ENCODE measurements around the gene ADNP2. TPM values are rescaled to one million over a fixed set of nuclear protein-coding genes. Genes with fewer than 3 reads are reported as not detected.
A peak's percentile ranks its signal among the peaks of the same experiment; 100 is the strongest.

Gene ADNP2
- total RNA-seq, 2 experiments from 2014 or later: 23.2 to 27.1 TPM

GRCh38 chr18:80112624-80113248 is 3.7 kb downstream of the ADNP2 start:
- ATAC-seq: no peak
- H3K9me3 Mint-ChIP-seq (ENCODE audit: low read depth): no peaks in the 10 kb centered on the region
- peaks cover 23% of the 10 kb centered on the region for H3K36me3 Mint-ChIP-seq
- no peak for DNase-seq
- no peak overlapping the region for H3K4me3 Mint-ChIP-seq
- H3K27ac Mint-ChIP-seq: no peak overlapping the region
- H3K27me3 Mint-ChIP-seq: no peaks in the 10 kb centered on the region
- CTCF ChIA-PET: interaction anchor here (1.0 to 1.8 kb wide), 5 partner anchors 16 to 149 kb away, joined by 3 to 5 read pairs (median 4); no protein-coding TSS in a partner anchor
- peaks cover 35% of the 10 kb centered on the region for H3K4me1 Mint-ChIP-seq

- CTCF ChIA-PET: no interaction called here
- H3K9me3 Mint-ChIP-seq (ENCODE audit: low read depth): no peaks in the 10 kb centered on the region
- no peak overlapping the region for H3K27ac Mint-ChIP-seq
- H3K27me3 Mint-ChIP-seq: no peaks in the 10 kb centered on the region
- peaks cover 31% of the 10 kb centered on the region for H3K4me1 Mint-ChIP-seq
- DNase-seq (no peak), ATAC-seq (no peak)
- peaks cover 40% of the 10 kb centered on the region for H3K36me3 Mint-ChIP-seq
- H3K4me3 Mint-ChIP-seq: no peak overlapping the region
Observed at GRCh38 chr18:80115035-80115434, 6.0 kb downstream of the ADNP2 start.

- H3K9me3 Mint-ChIP-seq (ENCODE audit: low read depth): no peaks in the 10 kb centered on the region
- H3K27ac Mint-ChIP-seq: no peak overlapping the region
- H3K4me1 Mint-ChIP-seq: peaks cover 8% of the 10 kb centered on the region
- H3K27me3 Mint-ChIP-seq: no peaks in the 10 kb centered on the region
- H3K4me3 Mint-ChIP-seq: no peak overlapping the region
- H3K36me3 Mint-ChIP-seq: peaks cover 50% of the 10 kb centered on the region
- CTCF ChIA-PET: no interaction called here
- ATAC-seq (no peak), DNase-seq (no peak)
Observed at GRCh38 chr18:80119111-80119510, 10.0 kb downstream of the ADNP2 start.

GRCh38 chr18:80120932-80121331 is 11.9 kb downstream of the ADNP2 start:
- H3K9me3 Mint-ChIP-seq (ENCODE audit: low read depth): no peaks in the 10 kb centered on the region

GRCh38 chr18:80124131-80124530 is 15.1 kb downstream of the ADNP2 start:
- no peak for DNase-seq
- Mint-ChIP-seq H3K27me3 (no peaks in the 10 kb centered on the region), H3K4me3 (no peak overlapping the region), H3K4me1 (peaks cover 15% of the 10 kb centered on the region), H3K27ac (no peak overlapping the region), H3K9me3 (ENCODE audit: low read depth) (peaks cover 2% of the 10 kb centered on the region), H3K36me3 (peaks cover 62% of the 10 kb centered on the region)
- CTCF ChIA-PET: no interaction called here
- ATAC-seq: no peak

More at GRCh38 chr18:80120932-80121331, 11.9 kb downstream of the ADNP2 start:
- peaks cover 2% of the 10 kb centered on the region for H3K4me1 Mint-ChIP-seq
- H3K4me3 Mint-ChIP-seq: no peak overlapping the region
- CTCF ChIA-PET: no interaction called here
- no peak for DNase-seq
- peaks cover 58% of the 10 kb centered on the region for H3K36me3 Mint-ChIP-seq
- H3K27ac Mint-ChIP-seq: no peak overlapping the region
- ATAC-seq: no peak
- no peaks in the 10 kb centered on the region for H3K27me3 Mint-ChIP-seq

- peaks cover 56% of the 10 kb centered on the region for H3K36me3 Mint-ChIP-seq
Observed at GRCh38 chr18:80126797-80127196, 17.7 kb downstream of the ADNP2 start.

GRCh38 chr18:80127635-80128034 is 18.6 kb downstream of the ADNP2 start:
- ATAC-seq (no peak), DNase-seq (no peak)
- CTCF ChIA-PET: no interaction called here
- no peaks in the 10 kb centered on the region for H3K27me3 Mint-ChIP-seq
- peaks cover 2% of the 10 kb centered on the region for H3K9me3 Mint-ChIP-seq (ENCODE audit: low read depth)
- no peak overlapping the region for H3K4me3 Mint-ChIP-seq
- H3K27ac Mint-ChIP-seq: no peak overlapping the region
- H3K4me1 Mint-ChIP-seq: peaks cover 37% of the 10 kb centered on the region
- peaks cover 58% of the 10 kb centered on the region for H3K36me3 Mint-ChIP-seq

More at GRCh38 chr18:80126797-80127196, 17.7 kb downstream of the ADNP2 start:
- DNase-seq (no peak), ATAC-seq (no peak)
- peaks cover 2% of the 10 kb centered on the region for H3K9me3 Mint-ChIP-seq (ENCODE audit: low read depth)
- no peak overlapping the region for H3K4me3 Mint-ChIP-seq
- no peaks in the 10 kb centered on the region for H3K27me3 Mint-ChIP-seq
- H3K27ac Mint-ChIP-seq: peak overlapping the region; percentile 34
- H3K4me1 Mint-ChIP-seq: peaks cover 28% of the 10 kb centered on the region
- CTCF ChIA-PET: no interaction called here

- peaks cover 2% of the 10 kb centered on the region for H3K9me3 Mint-ChIP-seq (ENCODE audit: low read depth)
- ATAC-seq: no peak
- H3K4me1 Mint-ChIP-seq: peaks cover 51% of the 10 kb centered on the region
- H3K27ac Mint-ChIP-seq: no peak overlapping the region
- CTCF ChIA-PET: interaction anchor here (1.5 to 1.9 kb wide), 2 partner anchors 17 to 29 kb away, joined by 5 to 8 read pairs; no protein-coding TSS in a partner anchor
- H3K27me3 Mint-ChIP-seq: no peaks in the 10 kb centered on the region
- peaks cover 59% of the 10 kb centered on the region for H3K36me3 Mint-ChIP-seq
- no peak overlapping the region for H3K4me3 Mint-ChIP-seq
- DNase-seq: no peak
Observed at GRCh38 chr18:80129672-80130367, 20.8 kb downstream of the ADNP2 start.

GRCh38 chr18:80130555-80130954 is 21.5 kb downstream of the ADNP2 start:
- Mint-ChIP-seq H3K9me3 (ENCODE audit: low read depth) (peaks cover 2% of the 10 kb centered on the region), H3K4me3 (no peak overlapping the region), H3K4me1 (peaks cover 51% of the 10 kb centered on the region), H3K27me3 (no peaks in the 10 kb centered on the region), H3K27ac (no peak overlapping the region), H3K36me3 (peaks cover 62% of the 10 kb centered on the region)
- DNase-seq (no peak), ATAC-seq (no peak)
- CTCF ChIA-PET: interaction anchor here (2.2 kb wide), 1 partner anchor 28 kb away, joined by 5 read pairs; no protein-coding TSS in a partner anchor

- Mint-ChIP-seq H3K4me1 (peaks cover 43% of the 10 kb centered on the region), H3K4me3 (peak overlapping the region; percentile 8), H3K36me3 (peaks cover 62% of the 10 kb centered on the region), H3K27me3 (no peaks in the 10 kb centered on the region), H3K9me3 (ENCODE audit: low read depth) (peaks cover under 1% of the 10 kb centered on the region), H3K27ac (peak overlapping the region; percentile 78)
- CTCF ChIA-PET: interaction anchor here (2.2 kb wide), 1 partner anchor 27 kb away, joined by 5 read pairs; no protein-coding TSS in a partner anchor
- ATAC-seq (no peak), DNase-seq (no peak)
Observed at GRCh38 chr18:80132180-80132812, 23.2 kb downstream of the ADNP2 start.

- Mint-ChIP-seq H3K27me3 (no peaks in the 10 kb centered on the region), H3K27ac (peak overlapping the region; percentile 78), H3K4me1 (peaks cover 36% of the 10 kb centered on the region), H3K36me3 (peaks cover 59% of the 10 kb centered on the region), H3K9me3 (ENCODE audit: low read depth) (no peaks in the 10 kb centered on the region), H3K4me3 (peak overlapping the region; percentile 28)
- CTCF ChIA-PET: interaction anchor here (0.8 kb wide), 1 partner anchor 10 kb away, joined by 3 read pairs; no protein-coding TSS in a partner anchor
- DNase-seq: no peak
- ATAC-seq: peak; percentile 49
Observed at GRCh38 chr18:80133124-80133523, 24.1 kb downstream of the ADNP2 start.

- Mint-ChIP-seq H3K9me3 (ENCODE audit: low read depth) (no peaks in the 10 kb centered on the region), H3K27me3 (no peaks in the 10 kb centered on the region), H3K36me3 (peaks cover 62% of the 10 kb centered on the region), H3K4me3 (no peak overlapping the region), H3K27ac (no peak overlapping the region), H3K4me1 (peaks cover 31% of the 10 kb centered on the region)
- no peak for ATAC-seq
- DNase-seq: no peak
- CTCF ChIA-PET: interaction anchor here (1.3 kb wide), 1 partner anchor 11 kb away, joined by 4 read pairs; no protein-coding TSS in a partner anchor
Observed at GRCh38 chr18:80135136-80135535, 26.1 kb downstream of the ADNP2 start.

GRCh38 chr18:80136679-80137078 is 27.6 kb downstream of the ADNP2 start:
- ATAC-seq (no peak), DNase-seq (no peak)
- CTCF ChIA-PET: interaction anchor here (1.4 kb wide), 1 partner anchor 23 kb away, joined by 3 read pairs; no protein-coding TSS in a partner anchor
- H3K27ac Mint-ChIP-seq: no peak overlapping the region
- H3K27me3 Mint-ChIP-seq: no peaks in the 10 kb centered on the region
- H3K36me3 Mint-ChIP-seq: peaks cover 57% of the 10 kb centered on the region
- H3K4me1 Mint-ChIP-seq: peaks cover 29% of the 10 kb centered on the region
- no peak overlapping the region for H3K4me3 Mint-ChIP-seq
- H3K9me3 Mint-ChIP-seq (ENCODE audit: low read depth): no peaks in the 10 kb centered on the region
